GM19025 (cell line): Measurements from ENCODE around the gene ST14.
"Not testable (repeated sequence)": the region's sequence is repeated elsewhere in the genome, so short reads cannot be mapped to it uniquely, and the experiment has no call there.

Experiments
- ATAC-seq: cut with Tn5 transposase; IDR thresholded peaks from one replicate; pipeline ENCODE4 v1.9.1; 2021; ENCODE audit warnings: mild to moderate bottlenecking, low read depth, moderate library complexity; ENCODE audit not compliant: unreplicated experiment

ST14 gene

DNA sequence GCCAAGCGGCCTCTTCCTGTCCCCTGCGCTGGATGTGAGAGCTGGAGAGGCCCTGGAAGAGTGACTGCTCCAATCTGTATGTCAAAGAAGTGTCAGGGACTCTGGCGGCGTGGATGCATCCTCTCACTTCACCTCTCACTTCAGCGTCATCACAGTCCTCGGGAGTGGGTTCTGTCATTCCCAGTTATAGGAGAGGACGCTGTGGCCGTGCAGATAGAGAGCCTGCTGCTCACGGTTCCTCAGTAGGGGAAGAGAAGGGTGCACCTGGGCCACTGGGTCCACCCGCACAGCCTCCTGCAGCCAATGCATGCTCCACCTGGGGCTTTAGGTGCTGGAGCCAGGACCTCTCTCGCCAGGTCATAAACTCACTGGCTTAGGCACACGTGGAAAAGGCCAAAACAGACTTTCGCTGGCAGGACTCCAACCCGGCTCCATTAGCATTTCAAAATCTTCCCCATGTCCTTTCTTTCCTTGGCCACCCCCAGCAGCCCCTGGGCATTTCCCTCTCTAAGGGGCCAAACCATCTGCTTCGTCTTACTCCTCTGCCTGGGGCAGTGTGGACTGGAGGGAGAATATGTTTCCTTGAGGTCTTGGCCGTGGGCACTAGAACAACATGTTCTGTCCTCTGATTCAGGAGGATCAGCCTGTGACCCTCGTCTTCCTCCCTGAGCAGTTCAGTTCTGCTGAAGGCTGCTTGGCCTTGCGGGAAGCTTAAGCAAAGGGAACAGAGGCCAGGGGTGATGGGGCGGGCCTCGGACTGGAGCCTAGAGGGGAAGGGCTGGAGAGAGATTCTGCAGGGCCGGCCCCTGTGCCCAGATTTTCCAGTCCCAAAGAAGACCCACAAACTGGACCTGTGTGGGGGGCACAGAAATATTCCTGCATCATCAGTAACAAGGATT lies 57.8 kb downstream of the ST14 start:
- no peak for ATAC-seq

DNA sequence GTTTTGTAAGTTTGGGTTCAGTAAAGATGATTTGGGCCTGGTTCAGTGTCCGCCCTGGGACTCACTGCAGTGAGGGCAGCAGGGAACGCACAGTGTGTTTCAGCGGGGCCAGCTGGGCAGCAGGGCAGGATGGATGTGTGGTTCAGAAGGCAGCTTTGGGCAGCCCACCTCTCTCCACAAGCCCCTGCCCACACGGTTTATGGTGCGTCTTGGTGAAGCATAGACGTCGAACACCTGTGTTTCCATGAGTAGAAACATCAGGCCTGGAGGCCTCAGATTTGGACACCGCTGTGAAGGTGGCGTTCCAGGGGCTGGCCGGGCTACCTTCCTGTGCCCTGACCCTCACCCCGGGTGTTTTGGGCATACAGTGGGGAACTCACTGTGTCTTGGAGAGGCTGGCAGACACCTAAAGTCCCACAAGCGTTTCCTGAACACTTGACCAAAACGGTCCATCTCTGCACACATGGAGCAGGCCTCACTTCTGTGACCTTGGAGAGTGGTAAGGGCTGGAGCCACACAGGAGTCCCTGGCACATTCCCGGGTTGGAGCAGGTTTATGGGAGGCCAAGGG lies 59.0 kb downstream of the ST14 start:
- no peak for ATAC-seq

DNA sequence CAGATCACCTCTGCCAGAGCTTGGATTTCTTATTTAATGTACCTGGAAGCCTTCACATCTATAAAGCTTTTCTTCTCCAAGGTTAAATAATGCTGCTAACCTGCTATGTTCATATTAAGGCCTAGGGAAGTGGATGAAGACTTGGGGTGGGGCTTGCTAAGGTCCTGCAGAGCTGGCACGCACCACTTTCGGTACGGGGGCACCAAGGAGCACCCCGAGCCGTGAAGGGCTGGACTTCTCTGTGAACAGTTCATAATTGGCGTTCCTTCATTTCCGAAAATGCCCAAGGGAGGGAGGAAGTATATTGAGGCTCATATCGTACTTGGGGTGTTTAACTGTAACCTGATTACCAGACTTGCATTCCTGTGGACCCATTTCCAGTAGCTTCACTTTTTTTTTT lies 59.6 kb downstream of the ST14 start:
- no peak for ATAC-seq

DNA sequence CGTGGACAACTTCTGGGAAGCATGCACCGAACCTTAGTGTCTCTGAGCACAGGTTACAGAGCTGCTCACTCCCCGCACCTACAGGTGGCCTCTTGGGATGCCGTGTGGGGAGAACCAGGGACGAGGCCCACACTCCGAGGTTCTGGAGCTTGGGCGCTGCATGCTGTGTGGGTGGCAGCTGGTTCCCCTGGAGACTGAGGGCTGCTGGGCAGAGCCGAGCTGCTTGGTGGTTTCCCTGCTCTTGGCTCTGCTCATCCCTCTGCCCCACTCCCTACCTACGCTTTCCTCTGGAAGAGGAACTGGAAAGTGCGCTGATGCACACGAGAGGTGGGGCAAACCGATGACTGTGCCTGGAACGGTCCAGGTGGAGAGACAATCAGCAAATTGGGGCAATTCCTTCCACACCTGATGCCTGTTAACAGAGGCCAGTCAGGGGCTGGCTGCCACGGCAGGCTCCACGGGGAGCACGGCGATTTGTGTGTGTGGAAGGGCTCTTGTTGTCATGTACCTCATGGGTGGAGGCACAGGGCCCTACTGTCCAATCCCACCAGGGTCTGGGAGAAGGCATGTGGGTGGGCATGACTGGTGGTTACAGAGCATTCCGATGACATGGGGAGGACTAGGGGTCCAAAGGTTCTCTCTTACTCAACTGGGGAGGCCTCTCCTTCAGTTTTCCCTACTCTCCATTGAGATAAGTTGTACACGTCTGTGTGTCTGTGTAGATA lies 60.9 kb downstream of the ST14 start:
- no peak for ATAC-seq

DNA sequence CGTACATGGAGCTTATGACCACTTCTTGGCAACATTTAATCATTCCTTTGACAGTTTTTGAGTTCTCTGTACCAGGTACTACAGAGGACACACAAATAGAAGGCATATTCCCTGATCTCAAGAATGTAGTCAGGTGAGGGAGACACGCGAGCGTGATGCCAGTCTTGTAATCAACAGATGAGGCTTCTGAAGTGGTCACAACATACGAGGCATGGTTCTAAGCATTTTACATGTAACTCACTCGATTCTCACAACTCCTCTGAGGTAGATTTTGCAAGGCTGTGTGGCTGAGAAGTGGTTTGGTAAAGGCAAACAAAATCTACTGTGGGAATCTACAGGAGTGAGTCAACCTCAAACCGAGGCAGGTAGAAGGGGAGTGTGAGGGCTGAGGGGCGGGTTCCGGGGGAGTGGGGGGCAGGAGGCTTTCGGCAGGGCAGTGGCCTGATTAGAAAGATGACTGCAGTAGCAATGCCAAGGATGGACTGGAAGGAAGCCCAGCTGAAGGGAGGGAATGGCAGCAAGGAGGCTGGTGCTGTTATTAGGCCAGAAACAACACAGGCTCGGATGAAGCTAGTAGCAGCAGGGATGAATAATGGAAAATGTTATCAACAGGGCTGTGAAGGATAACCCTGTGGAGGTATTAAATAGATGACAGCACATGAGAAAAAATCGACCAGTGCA lies 63.8 kb downstream of the ST14 start:
- ATAC-seq = no peak

DNA sequence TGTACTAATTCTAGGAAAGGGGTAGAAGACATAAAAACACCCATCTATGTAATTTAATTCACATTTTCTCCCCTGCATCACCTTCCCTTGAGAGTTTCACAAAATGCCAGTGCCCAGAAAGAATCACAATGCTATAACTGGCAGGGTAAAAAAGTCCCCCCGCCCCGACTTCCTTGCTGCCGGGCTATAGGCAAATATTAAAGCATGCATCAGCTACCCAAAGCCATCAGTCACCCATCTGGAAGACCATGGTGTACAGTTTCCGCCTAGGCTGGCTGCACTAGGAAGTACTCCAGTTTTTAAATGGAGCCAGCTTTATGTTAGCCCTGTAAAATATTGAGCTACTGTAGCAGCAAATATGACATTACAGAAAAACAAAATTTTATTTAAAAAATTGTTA lies 67.8 kb downstream of the ST14 start:
- no peak for ATAC-seq

DNA sequence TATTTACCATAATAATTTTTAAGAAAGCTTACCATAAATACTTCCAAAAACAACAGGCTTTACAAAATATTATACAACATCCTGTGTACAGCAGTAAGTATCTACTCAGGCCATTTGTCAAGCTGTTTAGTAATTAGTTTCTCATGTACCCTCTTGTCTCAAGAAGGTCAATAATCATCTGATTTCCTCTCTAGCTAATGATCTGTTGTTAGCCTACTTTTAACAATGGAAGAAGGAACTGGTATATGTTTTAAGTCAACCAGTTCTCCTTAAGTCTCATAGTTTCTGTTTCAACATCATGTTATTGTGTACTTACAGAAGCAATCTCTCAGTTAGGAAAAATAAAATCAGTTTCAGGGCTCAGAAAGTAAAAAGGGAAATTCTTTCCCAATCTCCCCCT lies 73.9 kb downstream of the ST14 start:
- ATAC-seq = not testable (repeated sequence)

DNA sequence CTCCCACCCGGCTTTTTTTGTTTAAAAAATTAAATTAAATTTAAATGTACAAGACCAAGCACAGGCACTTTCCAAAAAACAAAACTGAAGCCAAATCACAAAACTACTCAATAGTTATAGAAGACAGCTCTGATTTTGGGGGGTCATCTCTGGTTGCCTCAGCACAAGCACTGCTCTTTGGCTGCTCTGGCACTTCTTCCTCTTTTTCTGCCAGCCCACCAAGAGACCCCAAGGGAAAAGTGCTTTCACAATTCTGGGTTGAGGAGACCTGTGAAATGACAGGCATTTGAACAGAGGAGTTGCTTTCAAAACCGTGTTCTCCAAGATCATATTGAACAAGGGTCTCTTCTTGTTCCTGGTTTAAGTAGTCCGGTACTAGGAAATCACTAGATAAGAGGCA lies 74.3 kb downstream of the ST14 start:
- ATAC-seq = not testable (repeated sequence)

DNA sequence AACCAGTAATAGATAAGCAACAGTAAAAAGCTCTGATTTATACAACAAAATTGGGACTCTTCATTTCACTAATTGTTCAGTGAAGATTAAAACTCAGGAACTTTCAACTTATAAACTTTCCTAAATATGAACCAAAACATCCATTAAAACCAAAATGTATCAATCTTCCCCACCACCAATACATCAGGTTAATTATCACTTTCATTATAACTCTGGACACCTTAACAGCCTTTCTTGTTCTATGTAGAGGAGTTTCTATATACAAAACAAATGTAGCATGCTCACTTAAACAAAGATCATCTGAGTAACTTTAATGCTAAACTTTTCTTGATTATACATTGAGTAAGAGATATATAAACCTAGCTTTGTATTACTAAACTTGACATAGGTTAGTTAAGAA lies 74.7 kb downstream of the ST14 start:
- no peak for ATAC-seq

DNA sequence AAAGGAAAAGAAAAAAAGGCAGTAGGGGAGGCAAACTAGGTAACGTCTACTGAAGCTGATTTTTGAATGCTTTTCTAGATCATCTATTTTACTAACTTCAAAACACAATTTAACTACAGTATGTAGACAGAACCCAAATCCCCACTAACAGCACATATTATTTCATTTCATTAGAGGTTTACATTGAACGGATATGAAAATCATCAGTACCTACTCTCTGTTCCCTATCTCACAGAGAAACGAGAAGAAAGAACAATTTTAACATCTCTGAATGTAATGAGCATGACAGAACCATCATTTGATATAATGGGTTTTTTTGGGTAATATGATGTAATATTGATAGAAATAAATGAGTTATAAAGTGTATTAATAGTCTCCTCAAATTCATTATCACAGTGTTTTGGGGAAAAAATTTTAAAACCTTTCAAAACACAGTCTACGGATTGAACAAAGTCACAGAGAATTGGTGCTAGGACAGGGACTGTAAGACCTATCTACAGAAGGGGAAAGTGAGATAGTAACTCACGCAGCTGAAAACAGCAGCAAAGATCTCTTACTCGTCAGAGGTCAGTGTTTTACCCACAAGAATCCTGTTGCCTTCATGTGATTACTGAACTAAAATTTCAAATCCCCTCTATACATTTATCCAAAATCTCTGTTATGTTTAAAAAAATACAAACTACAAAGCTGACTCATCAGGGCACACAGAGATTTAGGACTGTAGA lies 77.9 kb downstream of the ST14 start:
- ATAC-seq = no peak

DNA sequence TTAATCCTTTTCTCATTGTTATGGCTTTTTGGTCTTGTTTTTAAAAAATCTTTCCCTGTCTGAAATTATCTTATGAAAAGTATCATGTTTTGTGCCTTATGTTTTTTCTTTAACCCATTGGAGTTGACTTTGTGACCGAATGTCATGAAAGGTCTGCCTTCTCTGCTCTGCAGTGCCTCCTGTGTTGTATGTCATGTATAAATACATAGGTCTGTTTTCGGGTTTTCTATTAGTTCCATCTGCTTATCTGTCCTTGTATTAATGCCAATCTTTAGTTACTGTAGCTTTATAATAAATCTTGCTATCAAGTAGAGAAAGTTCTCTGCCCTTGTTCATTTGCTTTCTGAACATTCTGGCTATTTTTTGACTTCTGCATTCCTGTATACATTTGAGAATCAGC lies 82.1 kb downstream of the ST14 start:
- ATAC-seq = no peak

DNA sequence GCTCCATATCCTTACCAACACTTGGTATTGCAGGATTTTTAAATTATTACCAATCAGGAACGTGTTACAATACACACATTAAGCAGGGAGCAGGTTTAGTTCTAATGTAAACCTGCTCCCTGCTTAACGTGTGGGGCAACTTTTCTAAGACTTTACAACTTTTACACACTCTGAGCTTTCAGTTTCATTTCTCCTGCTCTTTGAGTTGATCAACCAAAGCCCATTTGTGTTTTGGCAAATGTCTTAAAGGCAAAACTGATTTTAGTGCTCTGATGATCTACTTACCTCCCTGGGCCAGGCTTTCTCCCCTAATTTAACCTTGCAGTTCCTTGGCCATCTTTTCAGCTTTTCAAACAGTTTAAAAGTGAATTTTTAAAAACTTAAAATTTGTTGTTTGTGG lies 84.2 kb downstream of the ST14 start:
- ATAC-seq = no peak

DNA sequence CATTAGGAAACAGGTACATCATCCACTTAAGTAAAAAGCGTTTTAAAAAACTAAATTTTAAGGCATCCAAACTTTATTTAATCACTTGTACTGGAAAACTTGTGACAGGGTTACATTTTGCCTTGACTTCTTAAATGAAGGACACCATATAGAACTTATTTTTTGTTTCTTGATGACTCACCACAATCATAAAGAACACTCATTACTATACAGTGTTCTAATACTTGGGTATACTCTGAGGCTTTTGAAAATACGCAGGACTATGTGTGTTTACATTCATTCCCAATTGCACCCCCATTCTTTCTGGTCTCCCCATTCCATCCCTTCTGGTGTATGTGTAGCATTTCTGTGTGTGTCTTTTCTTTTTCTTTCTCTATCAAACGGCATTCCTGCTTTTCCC lies 85.3 kb downstream of the ST14 start:
- ATAC-seq = no peak

DNA sequence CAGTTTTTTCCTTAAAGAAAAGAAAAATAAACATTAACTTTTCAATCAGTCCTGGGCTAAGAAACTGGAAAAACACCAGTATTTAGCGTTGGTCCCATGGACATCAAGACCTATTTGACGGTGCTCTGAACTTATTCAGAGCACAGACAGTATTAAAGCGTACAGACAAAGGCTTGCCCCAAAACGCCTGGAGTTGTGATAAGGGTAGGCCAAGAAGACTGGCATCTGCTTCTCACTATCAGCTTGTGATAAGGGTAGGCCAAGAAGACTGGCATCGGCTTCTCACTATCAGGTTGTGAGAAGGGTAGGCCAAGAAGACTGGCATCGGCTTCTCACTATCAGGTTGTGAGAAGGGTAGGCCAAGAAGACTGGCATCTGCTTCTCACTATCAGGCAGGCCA lies 85.8 kb downstream of the ST14 start:
- ATAC-seq = not testable (repeated sequence)

DNA sequence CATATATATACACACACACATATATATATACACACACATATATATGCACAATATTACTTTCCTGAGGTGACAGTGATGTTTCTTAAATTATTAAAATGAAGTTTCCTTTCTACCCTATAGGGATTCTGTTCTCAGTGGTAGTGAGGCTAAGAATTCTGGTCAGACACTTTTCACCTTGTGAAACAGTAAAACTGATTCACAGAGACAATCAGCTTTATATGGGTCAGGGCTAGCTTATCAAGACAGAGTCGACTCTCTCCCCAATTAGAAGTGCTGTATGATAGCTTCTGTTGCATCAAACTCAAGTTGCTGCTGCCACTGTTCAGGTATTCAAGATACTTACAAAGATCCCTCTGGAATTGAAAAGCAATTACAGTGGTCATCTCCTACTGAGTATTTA lies 86.7 kb downstream of the ST14 start:
- no peak for ATAC-seq

DNA sequence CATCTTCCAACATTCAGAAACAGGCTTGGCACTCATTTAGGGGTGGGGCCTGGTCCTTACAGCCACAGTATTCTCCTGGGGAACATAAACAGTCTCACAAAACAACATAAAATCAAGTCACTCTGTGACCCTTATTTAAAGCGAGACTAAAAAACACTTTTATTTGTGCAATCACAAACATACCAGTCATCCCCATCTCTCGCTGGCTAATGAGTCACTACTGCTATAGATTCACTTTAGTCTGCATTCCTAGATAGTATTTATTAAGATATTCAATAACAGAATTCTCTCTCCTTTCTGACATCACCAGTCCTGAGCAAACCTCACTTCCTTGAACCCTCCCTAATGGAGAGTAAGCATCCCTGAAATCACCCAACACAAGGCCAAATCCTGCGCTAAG lies 87.2 kb downstream of the ST14 start:
- no peak for ATAC-seq

DNA sequence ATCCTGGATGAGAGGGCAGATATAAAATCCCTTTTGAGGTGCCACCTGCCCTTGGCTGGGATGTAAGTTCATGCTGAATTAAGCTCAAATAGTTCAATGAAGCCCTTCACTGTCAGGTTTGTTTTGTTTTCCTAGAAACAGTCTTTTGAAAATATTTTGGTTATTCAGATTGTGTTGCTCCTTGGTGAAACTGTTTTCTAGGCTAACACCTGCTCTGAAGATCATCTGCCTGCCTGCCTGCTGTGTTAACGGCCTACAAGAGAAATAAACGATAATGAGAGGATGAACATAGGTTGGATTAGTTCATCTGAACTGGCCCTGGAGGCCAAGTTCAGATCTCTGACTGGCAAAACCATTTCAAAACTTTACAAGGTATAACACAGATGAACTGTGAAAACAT lies 87.7 kb downstream of the ST14 start:
- no peak for ATAC-seq

DNA sequence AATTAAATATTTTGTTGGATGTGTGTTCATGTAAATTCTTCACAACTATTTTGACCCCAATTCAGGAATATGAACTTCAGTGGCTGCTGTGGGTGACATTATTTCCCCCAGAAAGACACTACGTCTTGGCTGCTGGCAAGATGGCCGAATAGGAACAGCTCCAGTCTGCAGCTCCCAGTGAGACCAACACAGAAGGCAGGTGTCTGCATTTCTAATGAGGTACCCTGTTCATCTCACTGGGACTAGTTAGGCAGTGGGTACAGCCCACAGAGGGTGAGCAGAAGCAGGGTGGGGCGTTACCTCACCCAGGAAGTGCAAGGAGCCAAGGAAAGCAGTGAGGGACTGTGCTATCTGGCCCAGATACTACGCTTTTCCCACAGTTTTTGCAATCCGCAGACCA lies 89.8 kb downstream of the ST14 start:
- no peak for ATAC-seq

DNA sequence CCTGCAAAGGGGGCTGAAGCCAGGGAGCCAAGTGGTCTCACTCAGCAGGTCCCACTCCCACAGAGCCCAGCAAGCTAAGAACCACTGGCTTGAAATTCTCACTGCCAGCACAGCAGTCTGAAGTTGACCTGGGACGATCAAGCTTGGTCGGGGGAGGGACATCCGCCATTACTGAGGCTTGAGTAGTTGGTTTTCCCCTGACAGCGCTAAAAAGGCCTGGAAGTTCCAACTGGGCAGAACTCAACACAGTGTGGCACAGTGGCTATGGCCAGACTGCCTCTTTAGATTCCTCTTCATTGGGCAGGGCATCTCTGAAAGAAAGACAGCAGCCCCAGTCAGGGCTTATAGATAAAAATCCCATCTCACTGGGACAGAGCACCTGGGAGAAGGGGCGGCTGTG lies 90.3 kb downstream of the ST14 start:
- not testable (repeated sequence) for ATAC-seq

DNA sequence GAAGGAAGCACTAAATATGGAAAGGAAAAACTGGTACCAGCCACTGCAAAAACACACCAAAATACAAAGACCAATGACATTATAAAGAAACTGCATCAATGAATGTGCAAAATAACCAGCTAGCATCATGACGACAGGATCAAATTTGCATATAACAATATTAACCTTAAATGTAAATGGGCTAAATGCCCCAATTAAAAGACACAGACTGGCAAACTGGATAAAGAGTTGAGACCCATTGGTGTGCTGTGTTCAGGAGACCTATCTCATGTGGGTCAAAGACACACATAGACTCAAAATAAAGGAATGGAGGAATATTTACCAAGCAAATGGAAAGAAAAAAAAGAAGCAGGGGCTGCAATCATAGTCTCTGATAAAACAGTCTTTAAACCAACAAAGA lies 92.2 kb downstream of the ST14 start:
- ATAC-seq = not testable (repeated sequence)
